Kidney (tissue), 14 donors: Measurements from ENCODE around the gene HECTD4. TPM values are rescaled to one million over a fixed set of nuclear protein-coding genes. Genes with fewer than 3 reads are reported as not detected.
"Not testable (repeated sequence)": the region's sequence is repeated elsewhere in the genome, so short reads cannot be mapped to it uniquely, and the experiment has no call there.

Experiments used
- DNase-seq, 5 donors: peaks; one replicate each; pipeline ENCODE4 v3.0.0-alpha.2; 2013 to 2020
- FAIRE-seq: peaks from 2 replicates; lab custom pipeline; 2012; peaks lifted over from hg19 to GRCh38; lab: Jason Lieb, UNC
- H3K27ac ChIP-seq, 2 donors: one replicate each; pipeline ENCODE4 v1.7.0; 2013; ENCODE audit warnings: low read depth in 2 of 2, low read length in 2 of 2, inconsistent platforms in 1 of 2
- H3K27me3 ChIP-seq: one replicate; pipeline ENCODE4 v1.7.1; 2013; ENCODE audit warnings: low read length, inconsistent platforms; ENCODE audit not compliant: control insufficient read depth, insufficient read depth
- H3K36me3 ChIP-seq, 3 donors: one replicate each; pipeline versions ENCODE4 v1.7.0 to v1.7.1; 2013; ENCODE audit warnings: low read length in 3 of 3, control low read depth in 1 of 3, inconsistent platforms in 1 of 3; ENCODE audit not compliant: insufficient read depth in 3 of 3, control insufficient read depth in 2 of 3
- H3K4me1 ChIP-seq, 3 donors: one replicate each; pipeline versions ENCODE4 v1.7.0 to v1.7.1; 2013; ENCODE audit warnings: low read length in 3 of 3, inconsistent platforms in 1 of 3, low read depth in 1 of 3; ENCODE audit not compliant: control insufficient read depth in 2 of 3, insufficient read depth in 2 of 3
- H3K4me3 ChIP-seq, 3 donors: one replicate each; pipeline versions ENCODE4 v1.7.0 to v1.8.1; 2013; ENCODE audit warnings: low read length in 3 of 3, control low read depth in 1 of 3, inconsistent platforms in 1 of 3
- H3K9ac ChIP-seq, 3 donors: one replicate each; pipeline versions ENCODE4 v1.7.0 to v1.7.1; 2013; ENCODE audit warnings: low read length in 3 of 3, control low read depth in 1 of 3, inconsistent platforms in 1 of 3
- H3K9me3 ChIP-seq, 3 donors: one replicate each; pipeline versions ENCODE4 v1.7.0 to v1.7.1; 2013; ENCODE audit warnings: low read length in 3 of 3, control low read depth in 1 of 3, inconsistent platforms in 1 of 3; ENCODE audit not compliant: control insufficient read depth in 2 of 3, insufficient read depth in 1 of 3
- intact Hi-C: fragments of 100-400 bp; cut with DNase I; formaldehyde crosslinking; loops from one replicate; pipeline ENCODE4 v1.11.1; 2022
- polyA plus RNA-seq: library from polyadenylated mRNA; stranded (reverse); fragments of 350-450 nt; fragmentation: Illumina TruSeq; extraction: RNeasy Lipid Tissue Mini Kit (QIAGEN cat#74804); gene quantifications from one replicate; pipeline ENCODE4 v1.2.3, GENCODE V29; 2014; ENCODE audit warnings: low read depth, low replicate concordance; ENCODE audit not compliant: insufficient read depth
- total RNA-seq: library from RNA; stranded (reverse); fragmentation: NEBNext Ultra II Directional; extraction: Animal tissue kit (Norgen Biotek cat#: 25700); gene quantifications from one replicate; pipeline ENCODE4 v1.2.1, GENCODE V29; 2021
- TF ChIP-seq, protein P1 (sequence below): IDR thresholded peaks from 3 replicates; pipeline ENCODE4 v1.5.1; 2012; ENCODE audit warnings: mild to moderate bottlenecking, moderate library complexity, borderline replicate concordance; ENCODE audit not compliant: insufficient read depth; ENCODE audit errors: extremely low read depth
- donor health status: control.
- donor health status: control.
- donor health status: control.
- donor health status: control.
- donor health status: control.
- donor health status: DM: yes; HTN: yes; CAD: no.
- donor health status: Normal renal cell carcinoma (clear cell type).

The HECTD4 gene
- total and polyA plus RNA-seq, 2 donors from 2014 or later, result 15.6 to 53.1 TPM

GRCh38 chr12:112115259-112116045 is 266.8 kb downstream of the HECTD4 start:
- Histone ChIP-seq H3K4me3 (no peak overlapping the region), H3K27me3 (no peaks in the 10 kb centered on the region), H3K9me3 (no peaks in the 10 kb centered on the region), H3K36me3 (no peaks in the 10 kb centered on the region), H3K9ac (no peak overlapping the region), H3K27ac (no peak overlapping the region), H3K4me1 (peaks cover 0 to 8% (median 6%) of the 10 kb centered on the region in 3 donors)
- TF ChIP-seq, protein P1, sequence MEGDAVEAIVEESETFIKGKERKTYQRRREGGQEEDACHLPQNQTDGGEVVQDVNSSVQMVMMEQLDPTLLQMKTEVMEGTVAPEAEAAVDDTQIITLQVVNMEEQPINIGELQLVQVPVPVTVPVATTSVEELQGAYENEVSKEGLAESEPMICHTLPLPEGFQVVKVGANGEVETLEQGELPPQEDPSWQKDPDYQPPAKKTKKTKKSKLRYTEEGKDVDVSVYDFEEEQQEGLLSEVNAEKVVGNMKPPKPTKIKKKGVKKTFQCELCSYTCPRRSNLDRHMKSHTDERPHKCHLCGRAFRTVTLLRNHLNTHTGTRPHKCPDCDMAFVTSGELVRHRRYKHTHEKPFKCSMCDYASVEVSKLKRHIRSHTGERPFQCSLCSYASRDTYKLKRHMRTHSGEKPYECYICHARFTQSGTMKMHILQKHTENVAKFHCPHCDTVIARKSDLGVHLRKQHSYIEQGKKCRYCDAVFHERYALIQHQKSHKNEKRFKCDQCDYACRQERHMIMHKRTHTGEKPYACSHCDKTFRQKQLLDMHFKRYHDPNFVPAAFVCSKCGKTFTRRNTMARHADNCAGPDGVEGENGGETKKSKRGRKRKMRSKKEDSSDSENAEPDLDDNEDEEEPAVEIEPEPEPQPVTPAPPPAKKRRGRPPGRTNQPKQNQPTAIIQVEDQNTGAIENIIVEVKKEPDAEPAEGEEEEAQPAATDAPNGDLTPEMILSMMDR, result no peak
- no peak for DNase-seq
- no peak for FAIRE-seq
- intact Hi-C loops, result no loop called here

DNA sequence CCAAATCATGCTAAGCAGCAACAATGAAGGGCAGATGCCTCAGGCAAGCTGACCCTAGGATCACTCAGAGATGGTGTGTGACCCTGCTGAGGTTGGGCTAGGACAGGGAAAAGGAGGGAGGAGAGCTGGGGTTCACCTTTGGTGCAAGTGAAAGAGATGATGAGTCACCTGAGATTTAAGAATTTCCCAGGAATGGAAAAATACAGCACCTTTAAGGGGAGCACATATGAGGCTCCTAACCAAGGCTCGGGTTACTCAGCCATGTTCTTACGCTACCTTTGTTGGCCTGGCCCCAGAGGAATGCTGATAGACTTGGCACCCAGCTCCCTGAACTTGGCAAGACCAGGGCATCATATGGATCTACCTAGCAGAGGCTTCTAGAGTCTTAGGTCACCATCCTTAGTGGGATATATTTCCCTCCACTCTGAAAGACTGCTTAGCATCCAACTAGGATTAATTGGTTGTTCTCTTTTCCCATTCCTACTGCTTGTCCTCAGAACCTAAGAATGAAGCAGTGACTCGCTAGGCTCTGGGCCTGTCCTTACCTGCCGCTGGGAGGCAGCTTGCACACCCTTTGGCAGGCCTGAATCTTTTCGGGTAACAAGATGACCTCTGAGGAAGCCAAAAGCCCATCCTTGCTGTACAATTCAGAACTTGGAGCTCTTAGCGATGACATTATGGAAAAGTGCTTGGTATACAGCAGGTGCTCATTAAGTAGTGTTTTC is 269.7 kb downstream of the HECTD4 start:
- no peak overlapping the region for H3K4me3 ChIP-seq
- H3K9ac ChIP-seq, result peak overlapping the region in 1 of 3 donors; percentile 7
- no peaks in the 10 kb centered on the region for H3K36me3 ChIP-seq
- FAIRE-seq, result no peak
- peak overlapping the region in 1 of 2 donors; percentile 81 for H3K27ac ChIP-seq
- TF ChIP-seq, protein P1, result no peak
- no peak for DNase-seq
- peaks cover 0 to 11% (median 7%) of the 10 kb centered on the region in 3 donors for H3K4me1 ChIP-seq
- intact Hi-C loops, result no loop called here
- no peaks in the 10 kb centered on the region for H3K9me3 ChIP-seq
- H3K27me3 ChIP-seq, result no peaks in the 10 kb centered on the region

DNA sequence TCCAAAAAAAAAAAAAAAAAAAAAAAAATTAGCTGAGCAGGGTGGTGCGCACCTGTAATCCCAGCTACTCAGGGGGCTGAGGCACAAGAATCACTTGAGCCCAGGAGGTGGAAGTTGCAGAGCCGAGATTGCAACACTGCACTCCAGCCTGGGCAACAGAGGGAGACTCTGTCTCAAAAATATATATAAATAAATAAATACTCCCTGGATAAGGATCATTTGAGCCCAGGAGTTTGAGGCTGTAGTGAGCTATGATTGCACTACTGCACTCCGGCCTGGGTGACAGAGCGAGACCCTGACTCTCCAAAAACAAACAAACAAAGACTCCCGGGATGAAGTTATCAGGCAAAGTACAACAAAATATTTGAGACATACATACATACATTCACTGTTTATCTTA is 270.3 kb downstream of the HECTD4 start:
- H3K4me1 ChIP-seq, result peaks cover 0 to 16% (median 7%) of the 10 kb centered on the region in 3 donors
- no peak for FAIRE-seq
- H3K27ac ChIP-seq, result peak overlapping the region in 1 of 2 donors; percentile 23
- H3K36me3 ChIP-seq, result no peaks in the 10 kb centered on the region
- no peaks in the 10 kb centered on the region for H3K27me3 ChIP-seq
- peak overlapping the region in 1 of 3 donors; percentile 7 for H3K9ac ChIP-seq
- intact Hi-C loops, result no loop called here
- H3K9me3 ChIP-seq, result no peaks in the 10 kb centered on the region
- no peak overlapping the region for H3K4me3 ChIP-seq
- TF ChIP-seq, protein P1, result no peak
- peak in 3 of 5 donors; percentile 24 to 42 (median 36) for DNase-seq

GRCh38 chr12:112110787-112111662 is 271.2 kb downstream of the HECTD4 start:
- FAIRE-seq, H3K27ac ChIP-seq, DNase-seq, H3K9ac ChIP-seq, H3K36me3 ChIP-seq, H3K4me3 ChIP-seq, H3K27me3 ChIP-seq, H3K9me3 ChIP-seq, intact Hi-C loops: not testable (repeated sequence)
- H3K4me1 ChIP-seq, result peaks cover 0 to 16% (median 4%) of the 10 kb centered on the region in 3 donors
